ENCODE data around the gene CCDC171. TPM values are rescaled to one million over a fixed set of nuclear protein-coding genes. Genes with fewer than 3 reads are reported as not detected.

Gene CCDC171
- total RNA-seq, 4 donors from 2014 or later = 3.2 to 12.4 (median 7.3) TPM

DNA sequence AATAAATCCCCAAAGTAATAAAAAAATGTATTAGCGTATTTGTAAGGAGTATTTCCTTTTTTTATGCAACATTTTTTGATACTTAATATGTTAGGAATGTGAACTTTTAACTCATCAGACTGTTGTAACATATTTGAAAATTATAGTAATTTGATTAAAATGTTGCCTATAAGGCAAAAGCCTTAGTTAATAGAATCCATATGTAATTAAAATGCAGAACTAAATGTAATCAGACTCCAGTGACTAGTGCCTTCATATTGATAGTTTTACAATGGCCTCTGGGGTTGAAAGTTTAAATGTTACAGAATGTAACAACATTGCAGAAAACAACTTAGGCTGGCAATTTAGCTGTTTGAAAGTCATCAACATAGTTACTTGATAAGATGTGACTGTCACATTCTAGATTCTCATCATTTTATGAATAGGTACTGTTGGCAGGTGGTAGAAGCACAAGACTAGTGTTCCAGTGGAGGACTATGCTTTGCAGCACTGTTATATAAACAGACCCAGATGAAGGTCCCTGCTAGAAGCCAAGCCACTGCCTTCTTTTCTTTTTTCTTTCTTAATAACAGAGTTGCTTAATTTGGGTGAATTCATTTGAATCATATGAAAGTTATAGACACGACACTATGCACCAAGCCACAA, 382.9 kb downstream of the CCDC171 start:
- 65% methylated on average over 2 of the region's 2 CpGs for WGBS
- DNase-seq (ENCODE audit: low spot score in 2 of 2) = no peak
- Histone ChIP-seq H3K36me3 (no peaks in the 10 kb centered on the region), H3K27ac (no peak overlapping the region), H3K4me1 (no peaks in the 10 kb centered on the region), H3K9me3 (no peaks in the 10 kb centered on the region), H3K4me3 (no peak overlapping the region), H3K27me3 (no peaks in the 10 kb centered on the region)
- no peak for TF ChIP-seq POLR2A (IDR thresholded peaks at IDR 0.05)
- TF ChIP-seq EP300 (IDR thresholded peaks at IDR 0.05) = no peak
- TF ChIP-seq, protein P1, sequence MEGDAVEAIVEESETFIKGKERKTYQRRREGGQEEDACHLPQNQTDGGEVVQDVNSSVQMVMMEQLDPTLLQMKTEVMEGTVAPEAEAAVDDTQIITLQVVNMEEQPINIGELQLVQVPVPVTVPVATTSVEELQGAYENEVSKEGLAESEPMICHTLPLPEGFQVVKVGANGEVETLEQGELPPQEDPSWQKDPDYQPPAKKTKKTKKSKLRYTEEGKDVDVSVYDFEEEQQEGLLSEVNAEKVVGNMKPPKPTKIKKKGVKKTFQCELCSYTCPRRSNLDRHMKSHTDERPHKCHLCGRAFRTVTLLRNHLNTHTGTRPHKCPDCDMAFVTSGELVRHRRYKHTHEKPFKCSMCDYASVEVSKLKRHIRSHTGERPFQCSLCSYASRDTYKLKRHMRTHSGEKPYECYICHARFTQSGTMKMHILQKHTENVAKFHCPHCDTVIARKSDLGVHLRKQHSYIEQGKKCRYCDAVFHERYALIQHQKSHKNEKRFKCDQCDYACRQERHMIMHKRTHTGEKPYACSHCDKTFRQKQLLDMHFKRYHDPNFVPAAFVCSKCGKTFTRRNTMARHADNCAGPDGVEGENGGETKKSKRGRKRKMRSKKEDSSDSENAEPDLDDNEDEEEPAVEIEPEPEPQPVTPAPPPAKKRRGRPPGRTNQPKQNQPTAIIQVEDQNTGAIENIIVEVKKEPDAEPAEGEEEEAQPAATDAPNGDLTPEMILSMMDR (IDR thresholded peaks at IDR 0.05) = no peak
- no peak for TF ChIP-seq POLR2AphosphoS5 (IDR thresholded peaks at IDR 0.05)

DNA sequence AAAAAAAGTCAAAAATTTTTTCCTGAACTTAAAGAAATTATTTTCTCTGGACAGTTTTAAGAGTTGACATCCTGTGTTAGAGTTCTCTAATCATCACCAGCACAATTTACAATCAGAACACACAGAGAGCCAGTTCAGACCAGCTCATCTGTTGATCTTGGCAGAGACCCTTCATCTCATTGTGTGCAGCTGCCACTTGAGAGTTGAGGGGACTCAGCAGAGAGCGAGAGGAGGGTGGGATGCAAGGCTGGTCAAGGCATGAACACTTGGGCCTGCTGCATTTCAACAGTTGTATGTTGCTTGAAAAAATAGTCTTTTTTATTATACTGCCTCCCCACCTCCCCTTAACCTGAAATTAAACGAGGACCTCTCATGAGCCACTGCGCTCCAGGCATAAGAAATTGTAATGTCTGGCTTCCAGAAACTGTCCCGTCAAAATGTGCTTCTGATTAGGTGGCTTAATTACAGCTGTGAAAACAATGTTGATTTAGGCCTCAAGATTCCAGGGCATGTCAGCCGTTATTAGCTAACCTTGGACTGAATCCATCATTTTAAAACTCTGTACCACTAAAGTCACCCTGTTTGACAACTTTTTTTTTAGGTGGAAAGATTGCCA, 383.6 kb downstream of the CCDC171 start:
- no peak for DNase-seq (ENCODE audit: low spot score in 2 of 2)
- 31% methylated on average over 5 of the region's 5 CpGs for WGBS
- no peak overlapping the region for H3K4me3 ChIP-seq

DNA sequence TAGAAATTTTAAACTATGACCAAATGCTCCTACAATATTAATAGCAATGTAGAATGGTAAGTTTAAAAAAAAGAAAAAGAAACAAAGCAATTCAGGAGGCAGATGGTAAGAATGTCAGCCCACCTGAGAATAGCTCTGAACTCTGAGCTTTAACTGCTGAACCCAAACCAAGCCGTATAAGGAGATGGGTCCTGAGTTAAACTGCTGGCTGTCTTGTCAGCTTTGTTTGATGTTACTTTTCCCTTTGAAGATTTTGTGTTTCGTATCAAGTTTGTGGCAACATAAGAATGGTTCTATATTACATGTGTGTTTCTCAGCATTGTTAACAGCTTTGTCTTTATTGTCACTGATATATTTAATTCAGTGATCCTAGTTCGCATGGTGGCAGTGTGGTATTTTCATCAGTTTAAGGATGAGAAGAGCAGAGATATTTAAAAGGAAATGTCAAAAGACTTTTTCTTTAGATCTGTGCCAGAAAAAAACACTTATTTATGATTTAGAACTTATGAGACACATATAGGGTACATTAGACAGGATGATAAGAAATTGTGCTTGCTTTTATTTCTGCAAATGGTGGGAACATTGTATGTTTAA, 390.1 kb downstream of the CCDC171 start:
- TF ChIP-seq EP300 (IDR thresholded peaks at IDR 0.05) = no peak
- TF ChIP-seq, protein P1 (IDR thresholded peaks at IDR 0.05) = no peak
- no peak for TF ChIP-seq POLR2AphosphoS5 (IDR thresholded peaks at IDR 0.05)
- TF ChIP-seq POLR2A (IDR thresholded peaks at IDR 0.05) = no peak
- 80% methylated on average over 3 of the region's 3 CpGs for WGBS

More for the DNA sequence above, 383.6 kb downstream of the CCDC171 start:
- Histone ChIP-seq H3K27ac (no peak overlapping the region), H3K27me3 (no peaks in the 10 kb centered on the region), H3K9me3 (no peaks in the 10 kb centered on the region), H3K36me3 (no peaks in the 10 kb centered on the region), H3K4me1 (no peaks in the 10 kb centered on the region)
- TF ChIP-seq EP300 (IDR thresholded peaks at IDR 0.05) (no peak), POLR2AphosphoS5 (IDR thresholded peaks at IDR 0.05) (no peak), POLR2A (IDR thresholded peaks at IDR 0.05) (no peak)
- TF ChIP-seq, protein P1 (IDR thresholded peaks at IDR 0.05) = no peak

DNA sequence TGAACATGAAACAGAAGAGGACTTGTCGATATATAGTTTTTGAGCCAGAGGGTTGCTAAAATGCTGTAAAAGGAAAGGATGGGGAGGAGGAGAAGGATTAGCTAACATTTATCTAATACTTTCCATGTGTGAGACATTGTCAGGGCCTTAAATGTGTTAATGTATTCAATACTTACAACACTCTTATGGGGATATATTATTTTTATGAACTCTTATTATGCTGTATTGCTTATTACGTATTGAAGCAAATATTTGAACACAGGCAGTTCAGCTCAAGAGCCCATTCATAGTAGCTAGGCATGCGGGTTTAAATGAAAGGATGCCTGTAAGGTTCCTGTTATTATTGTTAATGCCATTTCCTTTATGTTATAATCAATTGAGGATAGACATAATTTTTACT, 391.5 kb downstream of the CCDC171 start:
- Histone ChIP-seq H3K27ac (no peak overlapping the region), H3K4me1 (no peaks in the 10 kb centered on the region), H3K9me3 (no peaks in the 10 kb centered on the region), H3K27me3 (no peaks in the 10 kb centered on the region), H3K36me3 (no peaks in the 10 kb centered on the region), H3K4me3 (no peak overlapping the region)
- WGBS = 94% methylated on average over 3 of the region's 3 CpGs
- DNase-seq (ENCODE audit: low spot score in 2 of 2) = no peak
- TF ChIP-seq, protein P1 (IDR thresholded peaks at IDR 0.05) = no peak
- TF ChIP-seq POLR2AphosphoS5 (IDR thresholded peaks at IDR 0.05) (no peak), POLR2A (IDR thresholded peaks at IDR 0.05) (no peak), EP300 (IDR thresholded peaks at IDR 0.05) (no peak)

More for the DNA sequence above, 390.1 kb downstream of the CCDC171 start:
- DNase-seq (ENCODE audit: low spot score in 2 of 2) = no peak
- H3K27ac ChIP-seq = no peak overlapping the region
- no peaks in the 10 kb centered on the region for H3K27me3 ChIP-seq
- no peaks in the 10 kb centered on the region for H3K36me3 ChIP-seq
- no peaks in the 10 kb centered on the region for H3K9me3 ChIP-seq
- H3K4me1 ChIP-seq = no peaks in the 10 kb centered on the region
- H3K4me3 ChIP-seq = no peak overlapping the region

DNA sequence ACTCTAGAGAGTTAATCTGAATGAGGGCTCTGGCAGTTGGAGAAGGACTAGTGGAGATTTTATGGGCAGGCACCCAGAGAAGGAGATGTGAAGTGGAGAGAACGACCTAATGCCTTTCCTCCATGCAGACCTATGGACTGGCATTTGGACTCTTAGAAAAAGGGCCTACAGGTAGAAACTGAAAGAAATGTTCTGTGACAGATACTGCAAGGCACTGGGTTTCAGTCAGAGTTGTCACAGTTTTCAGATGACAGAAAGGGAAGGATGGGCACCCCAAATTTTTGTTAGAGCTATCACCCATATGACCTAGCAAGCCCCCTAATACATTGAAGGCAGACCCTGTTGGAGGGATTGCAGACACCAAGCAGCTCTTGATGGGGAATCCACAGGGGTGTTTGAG, 406.8 kb downstream of the CCDC171 start:
- no peaks in the 10 kb centered on the region for H3K36me3 ChIP-seq
- no peak overlapping the region for H3K27ac ChIP-seq
- H3K9me3 ChIP-seq = no peaks in the 10 kb centered on the region
- DNase-seq (ENCODE audit: low spot score in 2 of 2) = no peak
- no peaks in the 10 kb centered on the region for H3K4me1 ChIP-seq
- no peak for TF ChIP-seq EP300 (IDR thresholded peaks at IDR 0.05)
- TF ChIP-seq POLR2A (IDR thresholded peaks at IDR 0.05) = no peak
- no peak for TF ChIP-seq POLR2AphosphoS5 (IDR thresholded peaks at IDR 0.05)
- TF ChIP-seq, protein P1 (IDR thresholded peaks at IDR 0.05) = no peak
- H3K27me3 ChIP-seq = no peaks in the 10 kb centered on the region
- WGBS = 76% methylated on average over 1 of the region's 1 CpG
- no peak overlapping the region for H3K4me3 ChIP-seq

Measured in suprapubic skin (tissue), 4 donors.